HG03108 (cell line): Measurements from ENCODE around the gene EFCAB10.
"Not testable (repeated sequence)": the region's sequence is repeated elsewhere in the genome, so short reads cannot be mapped to it uniquely, and the experiment has no call there.

Experiments used
- ATAC-seq: cut with Tn5 transposase; IDR thresholded peaks from one replicate; pipeline ENCODE4 v1.9.1; 2021; ENCODE audit warnings: moderate library complexity; ENCODE audit not compliant: unreplicated experiment

Gene EFCAB10

GRCh38 chr7:105531792-105532671, 49.3 kb downstream of the EFCAB10 start, which contains the start of gene RINT1:
RINT1 (plus strand) TSS chr7:105532201; CDS start chr7:105532316, 115 bp downstream.
- ATAC-seq = peak; percentile 93

- no peak for ATAC-seq
Measured at GRCh38 chr7:105530546-105530945, 50.7 kb downstream of the EFCAB10 start.

GRCh38 chr7:105530126-105530525, 51.2 kb downstream of the EFCAB10 start:
- ATAC-seq = no peak

GRCh38 chr7:105527737-105528136, 53.6 kb downstream of the EFCAB10 start:
- not testable (repeated sequence) for ATAC-seq

- ATAC-seq = no peak
Measured at GRCh38 chr7:105524840-105525239, 56.5 kb downstream of the EFCAB10 start.

GRCh38 chr7:105524423-105524822, 56.9 kb downstream of the EFCAB10 start:
- not testable (repeated sequence) for ATAC-seq

GRCh38 chr7:105521717-105522463, 59.4 kb downstream of the EFCAB10 start, which contains the start of gene PUS7:
PUS7 (minus strand) TSS chr7:105522271; CDS start chr7:105508512, 13,759 bp downstream.
- peak; percentile 83 for ATAC-seq

GRCh38 chr7:105521027-105521716, 60.1 kb downstream of the EFCAB10 start:
- peak; percentile 35 for ATAC-seq

- ATAC-seq = not testable (repeated sequence)
Measured at GRCh38 chr7:105520620-105521019, 60.7 kb downstream of the EFCAB10 start.

- no peak for ATAC-seq
Measured at GRCh38 chr7:105519353-105519752, 61.9 kb downstream of the EFCAB10 start.

GRCh38 chr7:105515610-105516009, 65.7 kb downstream of the EFCAB10 start:
- not testable (repeated sequence) for ATAC-seq
